ENCODE measurements around the gene BMPR1A.

DNA sequence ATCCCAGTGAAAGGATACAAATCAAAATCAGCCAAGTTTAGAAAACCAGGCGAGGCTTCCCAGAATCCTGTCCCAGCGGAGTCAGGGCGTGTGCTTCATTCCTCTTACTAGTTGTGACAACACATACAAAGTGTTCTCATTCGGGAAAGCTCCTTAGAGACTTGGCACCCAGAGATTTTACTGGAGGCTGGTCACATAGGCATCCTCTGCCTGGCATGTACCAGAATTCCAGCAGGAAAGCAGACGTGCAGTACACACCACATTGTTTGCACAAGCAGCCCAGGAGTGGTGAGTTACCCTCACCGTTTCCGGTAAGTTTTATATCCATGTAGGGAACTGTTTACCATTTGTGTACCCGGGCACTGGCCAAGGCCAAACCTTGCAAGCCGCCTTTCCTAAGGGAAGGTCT, 166.1 kb downstream of the BMPR1A start:
- TF ChIP-seq POLR2A (IDR thresholded peaks at IDR 0.05; ENCODE audit: low read length) (no peak), GATA1 (IDR thresholded peaks at IDR 0.05; ENCODE audit: low read depth, low read length) (no peak)
